BJ (cell line): Measurements from ENCODE around the gene CHKB. TPM values are rescaled to one million over a fixed set of nuclear protein-coding genes. Genes with fewer than 3 reads are reported as not detected.

Experiments
- CTCF ChIA-PET: fragments of 350-600 bp; formaldehyde crosslinking; extraction: SDS; loops from one replicate; lab custom pipeline; 2021; ENCODE audit warnings: antibody characterized with exemption, inconsistent platforms; lab: Yijun Ruan, JAX
- POLR2A ChIA-PET: fragments of 300-600 bp; sonication (Branson Sonifier 250); formaldehyde crosslinking; extraction: SDS; loops from one replicate; lab custom pipeline; 2021; ENCODE audit warnings: antibody characterized with exemption; lab: Charles Lee
- DNase-seq: peaks from one replicate; pipeline ENCODE4 v3.0.0-alpha.2; 2011; ENCODE audit warnings: low read depth
- H3K27me3 ChIP-seq: 2 replicates; pipeline ENCODE4 v1.6.0; 2011; ENCODE audit warnings: low read length; ENCODE audit not compliant: control insufficient read depth, insufficient read depth
- H3K36me3 ChIP-seq: 2 replicates; pipeline ENCODE4 v1.5.1; 2011; ENCODE audit warnings: low read length; ENCODE audit not compliant: control insufficient read depth, insufficient read depth
- H3K4me3 ChIP-seq: 2 replicates; pipeline ENCODE4 v1.5.1; 2011; ENCODE audit warnings: low read depth, mild to moderate bottlenecking, control low read depth, low read length
- CTCF ChIP-seq: IDR thresholded peaks from 2 replicates; pipeline ENCODE4 v1.5.1; 2011; ENCODE audit warnings: low read depth, mild to moderate bottlenecking, control low read depth, inconsistent platforms, low read length, moderate library complexity; ENCODE audit not compliant: insufficient read depth
- polyA plus RNA-seq: library from polyadenylated mRNA; depleted of rRNA; stranded (reverse); fragments of >200 nt; gene quantifications from 2 replicates; pipeline ENCODE4 v1.2.3, GENCODE V29; 2011

Gene CHKB
- polyA plus RNA-seq, 1 experiment, result 51.2 TPM

- peak; percentile 30 for DNase-seq
- POLR2A ChIA-PET, result no interaction called here
- no peaks in the 10 kb centered on the region for H3K36me3 ChIP-seq
- TF ChIP-seq CTCF, result peak; percentile 84
- peaks cover 7% of the 10 kb centered on the region; the same call in 1 of the 2 replicates for H3K27me3 ChIP-seq
- CTCF ChIA-PET, result interaction anchor here (0.6 to 2.8 kb wide), 21 partner anchors 9 to 134 kb away, joined by 3 to 20 read pairs (median 5); partner anchors contain the start of genes KLHDC7B, SCO2 and TYMP
- H3K4me3 ChIP-seq, result peak within 1 kb of the TSS; percentile 52
Observed at GRCh38 chr22:50562523-50563412, 19.9 kb downstream of the CHKB start, which contains the start of gene SYCE3. Gene SYCE3, minus strand, starts transcription at chr22:50562919. Its CDS starts 6,514 bp downstream, at chr22:50556405.

- H3K4me3 ChIP-seq, result no peak overlapping the region
- no peaks in the 10 kb centered on the region for H3K36me3 ChIP-seq
- DNase-seq, result no peak
- POLR2A ChIA-PET, result no interaction called here
- TF ChIP-seq CTCF, result no peak
- CTCF ChIA-PET, result interaction anchor here (1.8 kb wide), 1 partner anchor 13 kb away, joined by 8 read pairs; no protein-coding TSS in a partner anchor
- H3K27me3 ChIP-seq, result peaks cover 9% of the 10 kb centered on the region; the same call in 1 of the 2 replicates
Observed at GRCh38 chr22:50561401-50562358, 21.0 kb downstream of the CHKB start.

GRCh38 chr22:50560034-50560433, 22.6 kb downstream of the CHKB start:
- TF ChIP-seq CTCF, result no peak
- CTCF ChIA-PET, result interaction anchor here (0.8 to 1.8 kb wide), 3 partner anchors 9 to 12 kb away, joined by 3 to 8 read pairs (median 5); no protein-coding TSS in a partner anchor

GRCh38 chr22:50556703-50557102, 25.9 kb downstream of the CHKB start:
- TF ChIP-seq CTCF, result no peak
- CTCF ChIA-PET, result interaction anchor here (1.3 to 1.7 kb wide), 2 partner anchors 12 to 17 kb away, joined by 4 read pairs; no protein-coding TSS in a partner anchor
- no peak for DNase-seq
- Histone ChIP-seq H3K36me3 (no peaks in the 10 kb centered on the region), H3K27me3 (peaks cover 8% of the 10 kb centered on the region; the same call in 1 of the 2 replicates), H3K4me3 (no peak overlapping the region)
- POLR2A ChIA-PET, result no interaction called here

More at GRCh38 chr22:50560034-50560433, 22.6 kb downstream of the CHKB start:
- Histone ChIP-seq H3K27me3 (peaks cover 9% of the 10 kb centered on the region; the same call in 1 of the 2 replicates), H3K4me3 (no peak overlapping the region), H3K36me3 (no peaks in the 10 kb centered on the region)
- POLR2A ChIA-PET, result interaction anchor here (0.6 kb wide), 1 partner anchor 78 kb away, joined by 6 read pairs; no protein-coding TSS in a partner anchor
- no peak for DNase-seq
